ENCODE data around the gene CARD10. TPM values are rescaled to one million over a fixed set of nuclear protein-coding genes. Genes with fewer than 3 reads are reported as not detected.
"Not testable (repeated sequence)": the region's sequence is repeated elsewhere in the genome, so short reads cannot be mapped to it uniquely, and the experiment has no call there.

Gene CARD10
- total RNA-seq, 2 experiments from 2014 or later, result 0.29 TPM; not detected in 1

- CTCF ChIA-PET, result interaction anchor here (1.3 to 15.9 kb wide), 6 partner anchors 9 to 229 kb away, joined by 3 to 297 read pairs (median 8); partner anchors contain the start of gene CDC42EP1
Measured at GRCh38 chr22:37538590-37539357, 19.6 kb upstream of the CARD10 start.

GRCh38 chr22:37535159-37535558 lies 15.9 kb upstream of the CARD10 start:
- CTCF ChIA-PET, result interaction anchor here (3.7 kb wide), 1 partner anchor 32 kb away, joined by 12 read pairs; no protein-coding TSS in a partner anchor
- POLR2A ChIA-PET, result no interaction called here

More at GRCh38 chr22:37538590-37539357, 19.6 kb upstream of the CARD10 start:
- POLR2A ChIA-PET, result interaction anchor here (1.6 kb wide), 1 partner anchor 54 kb away, joined by 3 read pairs; no protein-coding TSS in a partner anchor

- CTCF ChIA-PET, result interaction anchor here (1.3 to 3.7 kb wide), 2 partner anchors 10 to 32 kb away, joined by 5 to 12 read pairs; no protein-coding TSS in a partner anchor
- POLR2A ChIA-PET, result no interaction called here
Measured at GRCh38 chr22:37534445-37534844, 15.2 kb upstream of the CARD10 start.

GRCh38 chr22:37533995-37534394 lies 14.8 kb upstream of the CARD10 start:
- POLR2A ChIA-PET, result no interaction called here
- CTCF ChIA-PET, result interaction anchor here (1.3 to 3.7 kb wide), 3 partner anchors 10 to 58 kb away, joined by 5 to 12 read pairs (median 5); no protein-coding TSS in a partner anchor

- CTCF ChIA-PET, result interaction anchor here (0.6 to 1.0 kb wide), 3 partner anchors 9 to 45 kb away, joined by 3 to 5 read pairs (median 4); no protein-coding TSS in a partner anchor
- POLR2A ChIA-PET, result interaction anchor here (1.2 kb wide), 1 partner anchor 37 kb away, joined by 3 read pairs; no protein-coding TSS in a partner anchor
Measured at GRCh38 chr22:37529652-37530345, 10.6 kb upstream of the CARD10 start.

- CTCF ChIA-PET, result interaction anchor here (0.5 to 1.7 kb wide), 7 partner anchors 9 to 123 kb away, joined by 3 to 5 read pairs (median 4); no protein-coding TSS in a partner anchor
- POLR2A ChIA-PET, result not testable (repeated sequence)
Measured at GRCh38 chr22:37527952-37528351, 8.7 kb upstream of the CARD10 start.

GRCh38 chr22:37527081-37527752 lies 8.0 kb upstream of the CARD10 start:
- POLR2A ChIA-PET, result not testable (repeated sequence)
- CTCF ChIA-PET, result interaction anchor here (0.6 to 1.7 kb wide), 7 partner anchors 10 to 41 kb away, joined by 3 to 5 read pairs (median 3); no protein-coding TSS in a partner anchor

- CTCF ChIA-PET, result interaction anchor here (1.7 kb wide), 1 partner anchor 32 kb away, joined by 3 read pairs; no protein-coding TSS in a partner anchor
Measured at GRCh38 chr22:37526376-37526775, 7.2 kb upstream of the CARD10 start.

GRCh38 chr22:37525746-37526350 lies 6.6 kb upstream of the CARD10 start:
- POLR2A ChIA-PET, result no interaction called here

More at GRCh38 chr22:37526376-37526775, 7.2 kb upstream of the CARD10 start:
- POLR2A ChIA-PET, result no interaction called here

GRCh38 chr22:37525073-37525745 lies 6.0 kb upstream of the CARD10 start:
- ChIA-PET CTCF (no interaction called here), POLR2A (no interaction called here)

More at GRCh38 chr22:37525746-37526350, 6.6 kb upstream of the CARD10 start:
- CTCF ChIA-PET, result no interaction called here

- ChIA-PET CTCF (no interaction called here), POLR2A (no interaction called here)
Measured at GRCh38 chr22:37522482-37522881, 3.3 kb upstream of the CARD10 start.

- ChIA-PET POLR2A (no interaction called here), CTCF (interaction anchor here (0.9 kb wide), 1 partner anchor 45 kb away, joined by 3 read pairs; no protein-coding TSS in a partner anchor)
Measured at GRCh38 chr22:37521236-37521739, 2.1 kb upstream of the CARD10 start.

- ChIA-PET CTCF (interaction anchor here (0.7 kb wide), 1 partner anchor 236 kb away, joined by 4 read pairs; no protein-coding TSS in a partner anchor), POLR2A (no interaction called here)
Measured at GRCh38 chr22:37520776-37521191, 1.6 kb upstream of the CARD10 start.

GRCh38 chr22:37518509-37519267 lies 527 bp downstream of the CARD10 start:
- ChIA-PET POLR2A (no interaction called here), CTCF (interaction anchor here (0.7 to 1.4 kb wide), 2 partner anchors 20 to 163 kb away, joined by 3 read pairs; no protein-coding TSS in a partner anchor)

- ChIA-PET CTCF (interaction anchor here (1.4 kb wide), 1 partner anchor 20 kb away, joined by 3 read pairs; no protein-coding TSS in a partner anchor), POLR2A (no interaction called here)
Measured at GRCh38 chr22:37517826-37518450, 1.3 kb downstream of the CARD10 start.

- POLR2A ChIA-PET, result no interaction called here
- CTCF ChIA-PET, result interaction anchor here (1.2 kb wide), 1 partner anchor 17 kb away, joined by 3 read pairs; no protein-coding TSS in a partner anchor
Measured at GRCh38 chr22:37516456-37516855, 2.8 kb downstream of the CARD10 start.

- POLR2A ChIA-PET, result no interaction called here
- CTCF ChIA-PET, result interaction anchor here (1.2 kb wide), 1 partner anchor 17 kb away, joined by 3 read pairs; no protein-coding TSS in a partner anchor
Measured at GRCh38 chr22:37515901-37516300, 3.3 kb downstream of the CARD10 start.
